ENCODE measurements around the gene SAG.
A peak's percentile ranks its signal among the peaks of the same experiment; 100 is the strongest.

Gene SAG

GRCh38 chr2:233307565-233307964 is at the start of gene SAG:
Gene SAG (plus strand): TSS chr2:233307816. CDS start chr2:233309190, 1,374 bp downstream.
- in situ Hi-C loops (cut with MboI; ENCODE audit: low pct_unique_long_range_greater_than_20kb, low sequenced_read_pairs), result no loop called here
- no peak for DNase-seq

DNA sequence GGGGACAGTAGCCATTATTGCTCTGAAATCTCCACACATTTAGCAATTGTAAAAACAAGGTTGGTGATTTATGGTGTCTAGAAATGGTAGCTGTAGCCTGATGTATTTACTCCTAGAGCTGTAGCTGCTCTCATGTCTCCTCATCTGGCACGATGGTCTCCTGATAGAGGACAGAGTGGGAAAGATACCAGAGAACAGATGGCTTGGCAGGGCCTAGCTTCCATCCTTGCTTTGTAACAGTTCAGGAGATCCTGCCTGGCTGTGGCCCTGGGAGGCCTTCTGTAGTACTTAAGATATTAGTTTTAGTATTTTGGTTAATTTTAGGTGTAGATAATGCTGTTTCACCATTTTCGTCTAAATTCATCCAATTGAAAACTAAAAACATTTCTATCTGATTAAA is 49.4 kb upstream of the SAG start:
- in situ Hi-C loops (cut with MboI; ENCODE audit: low pct_unique_long_range_greater_than_20kb, low sequenced_read_pairs), result loop anchor here (25.0 kb wide), 1 partner anchor 396 kb away; the partner anchor contains the start of gene SNORC
- no peak for DNase-seq

DNA sequence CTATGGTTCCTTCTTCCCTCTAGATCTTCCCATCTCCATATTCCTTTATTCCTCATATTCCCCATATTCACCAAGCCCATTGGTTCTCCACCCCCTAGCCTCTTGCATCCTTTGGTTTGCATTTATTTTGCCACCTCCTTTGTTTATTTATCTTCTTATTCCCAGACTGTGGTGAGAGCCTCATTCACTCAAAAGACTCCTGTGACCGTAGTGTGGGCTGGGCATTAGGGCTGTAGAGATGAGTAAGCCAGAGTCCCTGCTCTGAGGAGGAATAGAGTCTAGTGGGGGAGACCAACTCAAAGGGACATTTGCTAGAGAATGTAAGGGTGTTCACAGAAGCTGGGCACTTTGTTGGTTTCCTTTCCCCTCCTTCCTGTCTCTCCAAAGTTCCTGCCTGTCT is 47.9 kb upstream of the SAG start:
- in situ Hi-C loops (cut with MboI; ENCODE audit: low pct_unique_long_range_greater_than_20kb, low sequenced_read_pairs), result loop anchor here (25.0 kb wide), 1 partner anchor 397 kb away; the partner anchor contains the start of gene SNORC

DNA sequence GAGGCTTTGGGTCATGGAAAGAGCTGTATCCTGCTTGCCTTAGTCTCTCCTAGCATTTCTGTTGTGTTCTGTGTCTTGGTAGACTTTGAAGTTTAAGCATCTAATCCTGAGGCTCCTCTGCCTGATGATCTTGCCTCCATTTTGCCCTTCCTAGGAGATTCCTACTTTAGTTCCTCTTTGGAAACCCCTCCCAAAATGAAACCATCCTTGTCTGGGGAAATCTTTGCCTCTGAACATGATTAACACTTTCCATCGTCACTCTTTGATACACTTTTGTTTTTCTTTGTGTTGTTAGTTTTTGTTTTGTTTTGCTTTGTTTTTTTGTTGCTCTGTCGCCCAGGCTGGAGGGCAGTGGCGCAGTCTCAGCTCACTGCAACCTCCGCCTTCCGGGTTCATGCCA is 47.0 kb upstream of the SAG start:
- in situ Hi-C loops (cut with MboI; ENCODE audit: low pct_unique_long_range_greater_than_20kb, low sequenced_read_pairs), result loop anchor here (25.0 kb wide), 1 partner anchor 398 kb away; the partner anchor contains the start of gene SNORC
- DNase-seq, result no peak

More for the DNA sequence above, 47.9 kb upstream of the SAG start:
- DNase-seq, result no peak

- DNase-seq, result no peak
- in situ Hi-C loops (cut with MboI; ENCODE audit: low pct_unique_long_range_greater_than_20kb, low sequenced_read_pairs), result loop anchor here (25.0 kb wide), 1 partner anchor 400 kb away; the partner anchor contains the start of gene SNORC
These were observed 45.6 kb upstream of the SAG start for GRCh38 chr2:233261819-233262555.

DNA sequence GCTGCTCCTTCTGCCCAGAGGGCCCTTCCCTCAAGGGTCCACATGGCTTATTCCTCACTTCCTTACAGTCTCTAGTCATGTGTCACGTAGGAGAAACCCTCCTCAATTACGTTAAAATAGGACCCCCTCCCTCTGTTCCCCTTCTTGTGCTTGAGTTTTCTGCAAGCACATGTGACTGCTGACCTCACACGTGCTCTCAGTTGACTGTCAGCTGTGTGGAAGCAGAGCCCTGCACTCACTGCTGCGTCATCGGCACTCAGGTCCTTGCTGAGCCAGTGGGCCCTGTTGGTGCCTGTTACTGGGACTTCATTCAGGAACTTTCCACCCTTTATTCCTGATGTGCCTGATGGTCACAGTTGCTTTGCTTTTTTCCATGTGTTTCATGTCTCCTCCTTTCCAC is 45.1 kb upstream of the SAG start:
- in situ Hi-C loops (cut with MboI; ENCODE audit: low pct_unique_long_range_greater_than_20kb, low sequenced_read_pairs), result loop anchor here (25.0 kb wide), 1 partner anchor 400 kb away; the partner anchor contains the start of gene SNORC
- DNase-seq, result no peak

- no peak for DNase-seq
- in situ Hi-C loops (cut with MboI; ENCODE audit: low pct_unique_long_range_greater_than_20kb, low sequenced_read_pairs), result loop anchor here (25.0 kb wide), 1 partner anchor 401 kb away; the partner anchor contains the start of gene SNORC
These were observed 44.5 kb upstream of the SAG start for GRCh38 chr2:233263045-233263570.

- no peak for DNase-seq
- in situ Hi-C loops (cut with MboI; ENCODE audit: low pct_unique_long_range_greater_than_20kb, low sequenced_read_pairs), result loop anchor here (25.0 kb wide), 1 partner anchor 402 kb away; the partner anchor contains the start of gene SNORC
These were observed 42.9 kb upstream of the SAG start for GRCh38 chr2:233264667-233265066.

DNA sequence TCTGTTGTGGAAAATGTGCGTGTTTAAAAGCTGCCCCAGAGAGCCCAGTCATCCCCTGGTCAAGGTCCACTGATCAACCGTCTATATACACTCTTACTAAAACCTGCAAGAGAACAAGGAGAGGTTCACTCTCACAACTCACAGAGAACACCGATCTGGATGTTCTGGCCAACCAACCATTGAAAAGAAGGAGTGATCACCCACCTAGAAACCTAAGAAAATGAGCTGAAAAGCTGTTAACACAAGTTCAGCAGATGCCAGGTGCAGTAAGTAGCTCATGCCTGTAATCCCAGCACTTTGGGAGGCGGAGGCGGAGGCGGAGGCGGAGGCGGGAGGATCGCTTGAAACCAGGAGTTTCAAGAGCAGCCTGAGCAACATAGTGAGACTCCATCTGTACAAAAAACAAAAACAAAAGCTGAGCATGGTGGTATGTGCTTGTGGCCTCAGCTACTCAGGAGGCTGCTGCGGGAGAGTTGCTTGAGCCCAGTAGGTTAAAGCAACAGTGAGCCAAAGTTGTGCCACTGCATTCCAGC is 41.7 kb upstream of the SAG start:
- no peak for DNase-seq
- in situ Hi-C loops (cut with MboI; ENCODE audit: low pct_unique_long_range_greater_than_20kb, low sequenced_read_pairs), result loop anchor here (25.0 kb wide), 1 partner anchor 404 kb away; the partner anchor contains the start of gene SNORC

DNA sequence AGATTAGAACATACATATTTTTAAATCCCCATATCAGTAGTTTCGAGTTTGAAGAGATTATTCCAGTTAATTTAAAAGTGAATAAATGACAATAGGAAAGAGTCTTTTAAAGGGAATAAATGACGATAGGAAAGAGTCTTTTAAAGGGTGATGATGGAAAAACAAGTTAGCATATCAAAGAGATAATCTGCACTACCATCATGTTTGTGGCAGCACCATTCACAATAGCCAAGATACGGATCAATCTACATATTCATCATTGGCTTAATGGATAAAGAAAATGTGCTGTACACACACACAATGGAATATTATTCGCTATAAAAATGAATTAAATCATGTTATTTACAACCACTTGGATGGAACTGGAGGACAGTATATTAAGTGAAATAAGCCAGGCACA is 41.1 kb upstream of the SAG start:
- DNase-seq, result no peak
- in situ Hi-C loops (cut with MboI; ENCODE audit: low pct_unique_long_range_greater_than_20kb, low sequenced_read_pairs), result loop anchor here (25.0 kb wide), 1 partner anchor 404 kb away; the partner anchor contains the start of gene SNORC

GRCh38 chr2:233267516-233268245 is 39.9 kb upstream of the SAG start:
- in situ Hi-C loops (cut with MboI; ENCODE audit: low pct_unique_long_range_greater_than_20kb, low sequenced_read_pairs), result loop anchor here (25.0 kb wide), 1 partner anchor 405 kb away; the partner anchor contains the start of gene SNORC
- peak; percentile 37 for DNase-seq

DNA sequence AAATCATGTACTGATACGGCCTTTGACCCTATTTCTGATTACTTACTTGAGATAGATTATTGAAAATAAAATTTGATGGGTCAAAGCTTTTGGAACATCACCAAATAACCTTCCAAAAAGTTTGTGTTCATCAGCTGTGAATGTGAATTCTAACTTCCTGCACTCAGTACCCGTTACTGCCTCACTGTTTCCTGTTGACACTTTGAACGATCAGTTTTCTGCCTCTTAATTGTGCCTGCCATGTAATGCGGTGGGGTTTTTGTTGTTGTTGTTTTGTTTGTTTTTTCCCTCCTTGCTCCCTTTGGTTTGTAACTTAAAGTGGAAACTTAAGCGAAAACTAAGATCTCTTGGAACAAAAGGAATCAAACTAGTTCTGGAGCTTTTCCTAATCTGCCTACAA is 37.2 kb upstream of the SAG start:
- in situ Hi-C loops (cut with MboI; ENCODE audit: low pct_unique_long_range_greater_than_20kb, low sequenced_read_pairs), result loop anchor here (25.0 kb wide), 1 partner anchor 408 kb away; the partner anchor contains the start of gene SNORC
- DNase-seq, result no peak

DNA sequence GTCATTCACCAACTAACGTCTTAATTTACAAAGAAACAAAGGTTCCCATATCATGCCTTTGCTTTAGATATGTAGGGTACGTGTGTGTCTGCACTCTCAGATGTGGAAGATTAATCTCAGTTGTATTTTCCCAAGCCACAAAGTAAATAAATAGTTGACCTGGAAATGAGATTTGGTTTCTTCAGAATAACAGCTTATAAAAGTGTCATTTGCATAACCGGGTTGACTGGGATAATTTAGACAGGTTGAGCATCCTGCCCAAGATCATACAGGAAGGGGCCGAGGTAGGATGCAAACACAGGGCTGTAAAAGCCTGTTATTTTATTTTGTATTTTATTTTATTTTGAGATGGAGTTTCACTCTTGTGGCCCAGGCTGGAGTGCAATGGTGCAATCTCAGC is 36.7 kb upstream of the SAG start:
- in situ Hi-C loops (cut with MboI; ENCODE audit: low pct_unique_long_range_greater_than_20kb, low sequenced_read_pairs), result loop anchor here (25.0 kb wide), 1 partner anchor 409 kb away; the partner anchor contains the start of gene SNORC
- DNase-seq, result no peak

DNA sequence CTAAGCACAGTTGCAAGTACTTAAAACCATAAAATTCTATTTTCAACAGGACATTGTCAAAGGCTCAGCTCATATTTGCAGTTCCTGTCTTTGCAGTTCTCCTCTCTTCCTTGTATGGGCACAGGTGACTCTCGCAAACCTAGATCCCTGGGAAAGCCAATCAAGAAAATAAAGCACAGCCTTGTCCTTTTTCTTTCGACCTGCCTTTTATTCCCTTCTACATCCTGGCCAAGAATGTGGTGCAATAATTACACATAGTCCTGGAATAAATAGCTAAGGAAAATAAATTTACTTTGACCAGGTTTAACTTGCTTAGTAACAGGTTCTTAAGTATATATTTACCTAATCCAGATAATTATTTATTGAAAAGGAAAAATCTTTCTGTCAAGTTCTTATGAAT is 35.9 kb upstream of the SAG start:
- DNase-seq, result no peak
- in situ Hi-C loops (cut with MboI; ENCODE audit: low pct_unique_long_range_greater_than_20kb, low sequenced_read_pairs), result loop anchor here (25.0 kb wide), 1 partner anchor 409 kb away; the partner anchor contains the start of gene SNORC

DNA sequence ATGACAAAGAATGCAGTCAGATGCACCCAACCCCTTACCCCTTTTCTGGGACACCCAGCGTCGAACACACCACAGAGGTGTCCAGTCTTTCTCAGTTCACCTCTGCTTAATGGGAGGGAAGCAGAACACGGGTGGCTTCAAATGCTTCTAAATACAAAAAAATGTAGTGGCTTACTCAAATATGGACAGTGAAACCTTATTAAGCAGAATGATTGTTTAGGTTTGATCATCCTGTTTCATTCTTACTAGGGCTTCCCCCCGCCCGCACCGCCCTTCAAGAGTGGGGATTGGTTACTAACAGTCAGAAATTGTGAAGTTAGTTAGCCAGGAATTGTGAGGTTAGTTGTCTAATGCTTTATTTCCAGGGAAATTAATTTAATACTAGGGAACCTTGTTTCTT is 34.5 kb upstream of the SAG start:
- DNase-seq, result no peak
- in situ Hi-C loops (cut with MboI; ENCODE audit: low pct_unique_long_range_greater_than_20kb, low sequenced_read_pairs), result loop anchor here (25.0 kb wide), 1 partner anchor 411 kb away; the partner anchor contains the start of gene SNORC

DNA sequence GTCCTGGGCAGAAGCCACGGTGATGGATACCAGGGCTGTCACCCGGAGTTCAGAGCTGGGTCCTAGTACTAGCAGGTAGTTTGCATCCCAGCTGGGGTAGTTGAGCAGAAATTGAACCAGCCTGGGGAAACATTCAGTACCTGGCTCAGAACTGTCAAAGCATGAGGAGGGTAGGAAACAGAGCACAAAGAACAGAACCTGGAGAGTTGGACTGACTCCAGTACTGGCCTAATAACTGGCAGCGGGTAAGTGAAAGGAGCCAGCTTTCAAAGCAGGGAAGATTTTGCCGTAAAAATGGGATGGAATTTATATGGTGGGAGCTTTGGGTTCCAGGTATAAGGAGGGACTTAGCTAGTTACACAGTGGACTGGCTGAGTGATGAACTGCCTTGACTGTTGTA is 32.4 kb upstream of the SAG start:
- DNase-seq, result no peak
- in situ Hi-C loops (cut with MboI; ENCODE audit: low pct_unique_long_range_greater_than_20kb, low sequenced_read_pairs), result no loop called here

DNA sequence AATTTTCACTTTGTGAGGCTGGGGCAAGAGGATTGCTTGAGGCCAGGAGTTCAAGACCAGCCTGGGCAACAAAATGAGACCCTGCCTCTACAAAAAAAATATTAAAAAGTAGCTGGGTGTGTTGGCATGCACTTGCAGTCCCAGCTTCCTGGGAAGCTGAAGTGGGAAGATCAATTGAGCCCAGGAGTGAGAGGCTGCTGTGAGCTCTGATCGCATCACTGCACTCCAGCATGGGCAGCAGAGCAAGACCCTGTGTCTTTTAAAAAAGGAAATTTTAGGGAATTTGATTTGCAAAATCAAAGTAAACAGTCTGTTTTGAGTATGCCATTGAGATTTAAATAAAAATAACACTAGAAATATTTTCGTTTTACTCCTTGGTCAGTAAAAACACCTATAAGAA is 28.7 kb upstream of the SAG start:
- in situ Hi-C loops (cut with MboI; ENCODE audit: low pct_unique_long_range_greater_than_20kb, low sequenced_read_pairs), result no loop called here
- DNase-seq, result no peak

DNA sequence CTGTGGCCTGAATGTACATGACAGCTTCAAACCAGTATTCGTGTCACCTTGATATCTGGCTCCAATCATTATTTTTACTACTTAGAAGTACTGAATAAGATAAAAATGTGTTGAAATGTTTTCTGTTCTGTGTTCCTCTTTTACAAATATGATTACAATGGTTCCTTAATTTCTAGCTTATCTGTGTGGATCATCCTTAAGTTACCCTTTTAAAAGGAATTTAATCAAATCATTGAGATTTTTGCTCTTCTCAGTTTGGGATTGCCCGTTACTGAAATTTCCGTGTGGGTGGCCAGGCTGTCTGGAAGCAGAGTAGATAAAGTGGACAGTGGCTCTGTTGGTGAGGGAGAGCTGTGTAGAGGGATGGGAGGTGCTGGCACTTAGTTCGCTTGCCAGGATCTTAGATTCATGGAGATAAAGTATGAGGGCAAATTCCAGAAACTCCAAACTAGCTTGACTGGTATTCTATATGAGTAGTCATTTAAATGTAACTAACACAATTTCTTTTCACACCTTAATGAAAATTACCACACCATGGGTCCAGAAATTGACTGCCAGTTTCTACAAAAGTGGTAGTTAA is 27.4 kb upstream of the SAG start:
- no peak for DNase-seq
- in situ Hi-C loops (cut with MboI; ENCODE audit: low pct_unique_long_range_greater_than_20kb, low sequenced_read_pairs), result no loop called here

DNA sequence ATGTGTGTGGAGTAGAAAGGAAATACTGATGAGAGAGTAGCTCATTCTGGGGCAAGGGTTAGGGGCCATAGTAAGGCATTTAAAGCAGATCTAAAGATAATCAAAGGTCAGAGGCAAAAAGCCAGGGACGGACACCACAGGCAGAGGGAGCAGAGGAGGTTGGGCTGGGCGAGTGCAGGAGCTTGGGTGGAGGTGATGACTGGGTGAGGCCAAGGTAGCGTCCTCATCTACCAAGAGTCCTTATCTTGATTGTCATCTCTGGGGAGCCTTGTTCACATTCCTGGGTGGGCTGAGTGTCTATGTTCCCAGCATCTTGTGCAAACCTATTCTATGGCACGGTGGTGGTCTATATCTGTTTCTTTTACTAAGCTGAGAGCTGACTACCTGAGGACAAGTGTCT is 26.1 kb upstream of the SAG start:
- DNase-seq, result no peak
- in situ Hi-C loops (cut with MboI; ENCODE audit: low pct_unique_long_range_greater_than_20kb, low sequenced_read_pairs), result no loop called here

Measured in KBM-7 (cell line).